GM12801 (cell line): ENCODE results near the gene COA7.

ENCODE experiments used
- TF ChIP-seq, protein P1 (sequence below): IDR thresholded peaks from one replicate; pipeline ENCODE4 v1.5.1; 2011; ENCODE audit warnings: control low read depth; ENCODE audit not compliant: insufficient read length; ENCODE audit errors: extremely low read depth

COA7 gene

GRCh38 chr1:52654063-52654462 is 44.1 kb downstream of the COA7 start:
- TF ChIP-seq, protein P1, sequence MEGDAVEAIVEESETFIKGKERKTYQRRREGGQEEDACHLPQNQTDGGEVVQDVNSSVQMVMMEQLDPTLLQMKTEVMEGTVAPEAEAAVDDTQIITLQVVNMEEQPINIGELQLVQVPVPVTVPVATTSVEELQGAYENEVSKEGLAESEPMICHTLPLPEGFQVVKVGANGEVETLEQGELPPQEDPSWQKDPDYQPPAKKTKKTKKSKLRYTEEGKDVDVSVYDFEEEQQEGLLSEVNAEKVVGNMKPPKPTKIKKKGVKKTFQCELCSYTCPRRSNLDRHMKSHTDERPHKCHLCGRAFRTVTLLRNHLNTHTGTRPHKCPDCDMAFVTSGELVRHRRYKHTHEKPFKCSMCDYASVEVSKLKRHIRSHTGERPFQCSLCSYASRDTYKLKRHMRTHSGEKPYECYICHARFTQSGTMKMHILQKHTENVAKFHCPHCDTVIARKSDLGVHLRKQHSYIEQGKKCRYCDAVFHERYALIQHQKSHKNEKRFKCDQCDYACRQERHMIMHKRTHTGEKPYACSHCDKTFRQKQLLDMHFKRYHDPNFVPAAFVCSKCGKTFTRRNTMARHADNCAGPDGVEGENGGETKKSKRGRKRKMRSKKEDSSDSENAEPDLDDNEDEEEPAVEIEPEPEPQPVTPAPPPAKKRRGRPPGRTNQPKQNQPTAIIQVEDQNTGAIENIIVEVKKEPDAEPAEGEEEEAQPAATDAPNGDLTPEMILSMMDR: no peak

DNA sequence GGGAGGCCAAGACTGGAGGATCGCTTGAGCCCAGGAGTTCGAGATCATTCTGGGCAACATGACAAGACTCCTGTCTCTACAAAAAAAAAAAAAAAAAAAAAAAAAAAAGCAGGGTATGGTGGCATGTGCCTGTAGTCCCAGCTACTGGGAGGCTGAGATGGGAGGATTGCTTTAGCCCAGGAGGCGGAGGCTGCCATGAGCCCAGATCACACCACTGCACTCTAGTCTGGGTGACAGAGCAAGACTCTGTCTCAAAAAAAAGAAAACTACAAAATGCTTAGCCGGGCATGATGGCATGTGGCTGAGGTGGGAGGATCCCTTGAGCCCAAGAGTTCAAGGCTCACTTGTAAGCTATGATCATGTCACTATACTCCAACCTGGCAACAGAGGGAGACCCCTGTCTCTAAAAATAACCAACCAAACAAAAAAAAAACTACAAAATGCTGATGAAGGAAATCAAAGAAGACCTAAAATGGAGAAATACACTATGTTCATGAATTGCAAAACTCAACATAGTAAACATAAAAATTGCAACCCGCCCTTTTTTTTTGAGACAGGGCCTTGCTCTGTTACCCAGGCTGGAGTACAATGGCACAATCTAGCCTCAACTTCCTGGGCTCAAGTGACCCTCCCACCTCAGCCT is 44.8 kb downstream of the COA7 start:
- TF ChIP-seq, protein P1: no peak

- TF ChIP-seq, protein P1: no peak
Observed at GRCh38 chr1:52651904-52652303, 46.2 kb downstream of the COA7 start.

DNA sequence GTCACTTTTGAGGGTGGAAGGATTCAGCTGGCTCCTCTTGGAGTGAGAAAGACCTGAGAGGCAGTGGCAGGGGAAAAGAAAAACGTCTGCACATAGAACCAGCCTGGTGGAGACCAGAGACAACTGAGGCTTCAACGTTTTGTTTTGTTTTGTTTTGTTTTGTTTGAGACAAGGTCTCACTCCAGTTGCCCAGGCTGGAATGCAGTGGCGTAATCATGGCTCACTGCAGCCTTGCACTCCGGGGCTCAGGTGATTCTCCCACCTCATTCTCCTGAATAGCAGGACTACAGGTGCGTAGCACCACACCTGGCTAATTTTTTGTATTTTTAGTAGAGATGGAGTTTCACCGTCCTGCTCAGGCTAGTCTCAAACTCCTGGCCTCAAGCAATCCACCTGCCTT is 52.9 kb downstream of the COA7 start:
- TF ChIP-seq, protein P1: no peak

GRCh38 chr1:52641307-52641706 is 56.8 kb downstream of the COA7 start:
- TF ChIP-seq, protein P1: no peak

DNA sequence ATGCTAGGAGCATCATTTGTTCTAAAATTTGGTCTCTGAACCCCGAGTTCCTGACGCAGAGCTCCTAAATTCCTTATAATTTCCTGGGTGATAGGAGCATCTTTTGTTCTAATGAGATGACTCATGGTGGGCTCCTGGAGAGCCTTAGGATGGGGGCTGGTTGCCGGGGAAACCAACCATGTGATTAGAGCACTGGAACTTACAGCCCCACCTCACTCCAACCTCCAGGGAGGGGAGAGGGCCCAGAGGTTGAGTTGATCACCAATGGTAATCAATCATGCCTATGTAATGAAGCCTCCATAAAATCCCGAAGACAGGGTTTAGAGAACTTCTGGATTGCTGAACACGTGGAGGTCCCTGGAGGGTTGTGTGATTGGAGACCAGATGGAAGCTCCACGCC is 57.5 kb downstream of the COA7 start:
- TF ChIP-seq, protein P1: no peak

DNA sequence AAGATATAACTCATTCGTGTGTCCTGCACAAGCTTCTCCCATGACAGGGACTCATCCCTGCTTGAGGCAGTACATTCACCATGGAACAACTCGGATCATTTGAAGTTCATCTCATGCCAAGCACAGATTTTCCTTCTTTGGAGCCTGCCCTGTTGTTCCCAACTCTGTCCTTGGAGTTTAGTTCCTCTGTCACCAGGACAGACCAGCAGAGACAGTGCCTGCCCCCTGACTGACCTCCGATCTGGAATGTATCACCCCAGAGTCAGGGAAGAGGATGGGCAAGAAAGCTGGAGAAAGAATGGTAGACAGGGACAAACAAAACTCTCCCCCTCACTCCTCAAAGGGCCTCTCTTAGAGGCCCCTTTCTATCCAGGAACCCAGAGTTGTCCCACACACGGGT is 60.2 kb downstream of the COA7 start:
- TF ChIP-seq, protein P1: no peak
